Erythroblast (primary cell): ENCODE results near the gene CGREF1.

Experiments used
- GATA1 ChIP-seq: IDR thresholded peaks from 2 replicates; pipeline ENCODE4 v1.6.1; 2011; ENCODE audit warnings: low read depth, mild to moderate bottlenecking, control low read depth, low read length, moderate library complexity
- POLR2A ChIP-seq: IDR thresholded peaks from 2 replicates; pipeline ENCODE4 v1.6.1; 2011; ENCODE audit warnings: mild to moderate bottlenecking, low read length

DNA sequence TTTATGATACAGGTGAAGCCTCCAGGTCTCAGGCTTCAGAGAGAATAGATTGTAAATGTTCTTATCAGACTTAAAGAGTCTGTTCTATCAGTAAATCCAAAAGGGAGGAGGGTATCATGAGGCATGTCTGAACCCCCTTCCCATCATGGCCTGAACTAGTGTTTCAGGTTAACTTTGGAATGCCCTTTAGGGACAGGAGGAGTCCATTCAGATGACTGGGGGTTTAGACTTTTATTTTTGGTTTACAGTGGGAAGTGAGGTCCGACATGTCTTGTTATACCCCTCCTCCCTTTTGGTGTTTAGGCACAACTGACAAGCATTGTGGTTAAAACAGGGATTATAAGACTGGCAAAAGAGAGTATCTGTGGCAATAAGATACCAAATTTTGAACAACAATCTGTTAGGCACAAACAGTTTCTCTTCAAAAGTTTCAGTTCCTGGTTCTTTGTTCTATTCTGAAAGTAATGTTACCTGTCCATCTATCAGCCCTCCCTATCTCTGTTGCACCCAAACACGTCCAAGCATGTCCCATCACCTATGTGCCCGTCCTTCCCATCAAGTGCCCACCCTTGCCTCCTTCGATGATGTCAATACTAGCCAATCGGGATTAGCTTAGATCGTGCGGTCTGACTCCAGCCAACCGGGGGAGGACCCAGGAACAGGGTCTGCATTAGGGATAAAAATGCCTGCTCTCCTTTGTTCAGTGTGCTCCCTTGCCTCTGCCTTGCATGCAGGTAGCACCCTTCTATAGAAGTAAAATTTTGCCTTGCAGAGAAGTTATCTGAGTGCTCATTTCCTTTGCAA is 46.2 kb upstream of the CGREF1 start:
- TF ChIP-seq POLR2A (no peak), GATA1 (no peak)
